ENCODE results near the gene OTUD6A.

OTUD6A gene

GRCh38 chrX:70022616-70023015, 39.6 kb upstream of the OTUD6A start:
- TF ChIP-seq GLIS3 (CRISPR knock-in tag; IDR thresholded peaks at IDR 0.05) (no peak), ZNF70 (CRISPR knock-in tag; IDR thresholded peaks at IDR 0.05) (no peak), TOX (CRISPR knock-in tag; IDR thresholded peaks at IDR 0.05; ENCODE audit: borderline replicate concordance) (no peak), ZFP3 (CRISPR knock-in tag; IDR thresholded peaks at IDR 0.05) (no peak), PPARA (CRISPR knock-in tag; IDR thresholded peaks at IDR 0.05; ENCODE audit: borderline replicate concordance) (no peak), POU6F1 (CRISPR knock-in tag; IDR thresholded peaks at IDR 0.05; ENCODE audit: borderline replicate concordance, low read depth) (no peak), CSDC2 (CRISPR knock-in tag; IDR thresholded peaks at IDR 0.05) (no peak), CSRNP3 (CRISPR knock-in tag; IDR thresholded peaks at IDR 0.05) (no peak), OSR1 (CRISPR knock-in tag; IDR thresholded peaks at IDR 0.05) (no peak)
- TF ChIP-seq, protein P1, sequence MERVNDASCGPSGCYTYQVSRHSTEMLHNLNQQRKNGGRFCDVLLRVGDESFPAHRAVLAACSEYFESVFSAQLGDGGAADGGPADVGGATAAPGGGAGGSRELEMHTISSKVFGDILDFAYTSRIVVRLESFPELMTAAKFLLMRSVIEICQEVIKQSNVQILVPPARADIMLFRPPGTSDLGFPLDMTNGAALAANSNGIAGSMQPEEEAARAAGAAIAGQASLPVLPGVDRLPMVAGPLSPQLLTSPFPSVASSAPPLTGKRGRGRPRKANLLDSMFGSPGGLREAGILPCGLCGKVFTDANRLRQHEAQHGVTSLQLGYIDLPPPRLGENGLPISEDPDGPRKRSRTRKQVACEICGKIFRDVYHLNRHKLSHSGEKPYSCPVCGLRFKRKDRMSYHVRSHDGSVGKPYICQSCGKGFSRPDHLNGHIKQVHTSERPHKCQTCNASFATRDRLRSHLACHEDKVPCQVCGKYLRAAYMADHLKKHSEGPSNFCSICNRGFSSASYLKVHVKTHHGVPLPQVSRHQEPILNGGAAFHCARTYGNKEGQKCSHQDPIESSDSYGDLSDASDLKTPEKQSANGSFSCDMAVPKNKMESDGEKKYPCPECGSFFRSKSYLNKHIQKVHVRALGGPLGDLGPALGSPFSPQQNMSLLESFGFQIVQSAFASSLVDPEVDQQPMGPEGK (CRISPR knock-in tag; IDR thresholded peaks at IDR 0.05; ENCODE audit: borderline replicate concordance) = no peak
- no peak for ATAC-seq

DNA sequence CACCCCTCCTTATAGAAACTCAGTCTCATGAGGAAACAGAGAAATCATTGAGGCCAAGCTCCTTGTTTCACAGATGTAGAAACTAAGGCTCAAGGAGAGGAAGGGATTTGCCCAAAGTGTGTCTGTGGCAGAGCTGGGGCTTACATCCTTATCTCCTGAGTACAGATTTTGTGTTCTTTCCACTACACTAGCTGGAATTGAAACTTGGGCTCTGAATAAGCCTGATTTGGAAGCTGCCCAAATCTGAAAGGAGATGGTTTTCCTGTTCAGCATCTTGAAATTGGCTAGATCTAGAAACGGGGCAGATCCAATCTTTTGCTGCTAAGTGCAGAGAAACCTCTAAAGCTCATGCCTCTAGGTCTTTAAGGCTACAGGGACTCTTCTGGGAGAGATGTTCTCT, 36.8 kb upstream of the OTUD6A start:
- no peak for ATAC-seq
- TF ChIP-seq ZNF565 (CRISPR knock-in tag; conservative IDR thresholded peaks at IDR 0.05; ENCODE audit: low read depth) = no peak
- TF ChIP-seq, protein P2, sequence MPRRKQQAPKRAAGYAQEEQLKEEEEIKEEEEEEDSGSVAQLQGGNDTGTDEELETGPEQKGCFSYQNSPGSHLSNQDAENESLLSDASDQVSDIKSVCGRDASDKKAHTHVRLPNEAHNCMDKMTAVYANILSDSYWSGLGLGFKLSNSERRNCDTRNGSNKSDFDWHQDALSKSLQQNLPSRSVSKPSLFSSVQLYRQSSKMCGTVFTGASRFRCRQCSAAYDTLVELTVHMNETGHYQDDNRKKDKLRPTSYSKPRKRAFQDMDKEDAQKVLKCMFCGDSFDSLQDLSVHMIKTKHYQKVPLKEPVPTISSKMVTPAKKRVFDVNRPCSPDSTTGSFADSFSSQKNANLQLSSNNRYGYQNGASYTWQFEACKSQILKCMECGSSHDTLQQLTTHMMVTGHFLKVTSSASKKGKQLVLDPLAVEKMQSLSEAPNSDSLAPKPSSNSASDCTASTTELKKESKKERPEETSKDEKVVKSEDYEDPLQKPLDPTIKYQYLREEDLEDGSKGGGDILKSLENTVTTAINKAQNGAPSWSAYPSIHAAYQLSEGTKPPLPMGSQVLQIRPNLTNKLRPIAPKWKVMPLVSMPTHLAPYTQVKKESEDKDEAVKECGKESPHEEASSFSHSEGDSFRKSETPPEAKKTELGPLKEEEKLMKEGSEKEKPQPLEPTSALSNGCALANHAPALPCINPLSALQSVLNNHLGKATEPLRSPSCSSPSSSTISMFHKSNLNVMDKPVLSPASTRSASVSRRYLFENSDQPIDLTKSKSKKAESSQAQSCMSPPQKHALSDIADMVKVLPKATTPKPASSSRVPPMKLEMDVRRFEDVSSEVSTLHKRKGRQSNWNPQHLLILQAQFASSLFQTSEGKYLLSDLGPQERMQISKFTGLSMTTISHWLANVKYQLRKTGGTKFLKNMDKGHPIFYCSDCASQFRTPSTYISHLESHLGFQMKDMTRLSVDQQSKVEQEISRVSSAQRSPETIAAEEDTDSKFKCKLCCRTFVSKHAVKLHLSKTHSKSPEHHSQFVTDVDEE (CRISPR knock-in tag; IDR thresholded peaks at IDR 0.05) = no peak
- no peak for TF ChIP-seq RARB (CRISPR knock-in tag; IDR thresholded peaks at IDR 0.05)
- TF ChIP-seq, protein P3, sequence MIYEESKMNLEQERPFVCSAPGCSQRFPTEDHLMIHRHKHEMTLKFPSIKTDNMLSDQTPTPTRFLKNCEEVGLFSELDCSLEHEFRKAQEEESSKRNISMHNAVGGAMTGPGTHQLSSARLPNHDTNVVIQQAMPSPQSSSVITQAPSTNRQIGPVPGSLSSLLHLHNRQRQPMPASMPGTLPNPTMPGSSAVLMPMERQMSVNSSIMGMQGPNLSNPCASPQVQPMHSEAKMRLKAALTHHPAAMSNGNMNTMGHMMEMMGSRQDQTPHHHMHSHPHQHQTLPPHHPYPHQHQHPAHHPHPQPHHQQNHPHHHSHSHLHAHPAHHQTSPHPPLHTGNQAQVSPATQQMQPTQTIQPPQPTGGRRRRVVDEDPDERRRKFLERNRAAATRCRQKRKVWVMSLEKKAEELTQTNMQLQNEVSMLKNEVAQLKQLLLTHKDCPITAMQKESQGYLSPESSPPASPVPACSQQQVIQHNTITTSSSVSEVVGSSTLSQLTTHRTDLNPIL (CRISPR knock-in tag; IDR thresholded peaks at IDR 0.05; ENCODE audit: low read depth) = no peak
- TF ChIP-seq ESRRG (CRISPR knock-in tag; IDR thresholded peaks at IDR 0.05) = no peak
- TF ChIP-seq CSDC2 (CRISPR knock-in tag; IDR thresholded peaks at IDR 0.05) = no peak
- no peak for TF ChIP-seq ZNF70 (CRISPR knock-in tag; IDR thresholded peaks at IDR 0.05)
- no peak for TF ChIP-seq ISL1 (CRISPR knock-in tag; IDR thresholded peaks at IDR 0.05)
- no peak for TF ChIP-seq PPARA (CRISPR knock-in tag; IDR thresholded peaks at IDR 0.05; ENCODE audit: borderline replicate concordance)

DNA sequence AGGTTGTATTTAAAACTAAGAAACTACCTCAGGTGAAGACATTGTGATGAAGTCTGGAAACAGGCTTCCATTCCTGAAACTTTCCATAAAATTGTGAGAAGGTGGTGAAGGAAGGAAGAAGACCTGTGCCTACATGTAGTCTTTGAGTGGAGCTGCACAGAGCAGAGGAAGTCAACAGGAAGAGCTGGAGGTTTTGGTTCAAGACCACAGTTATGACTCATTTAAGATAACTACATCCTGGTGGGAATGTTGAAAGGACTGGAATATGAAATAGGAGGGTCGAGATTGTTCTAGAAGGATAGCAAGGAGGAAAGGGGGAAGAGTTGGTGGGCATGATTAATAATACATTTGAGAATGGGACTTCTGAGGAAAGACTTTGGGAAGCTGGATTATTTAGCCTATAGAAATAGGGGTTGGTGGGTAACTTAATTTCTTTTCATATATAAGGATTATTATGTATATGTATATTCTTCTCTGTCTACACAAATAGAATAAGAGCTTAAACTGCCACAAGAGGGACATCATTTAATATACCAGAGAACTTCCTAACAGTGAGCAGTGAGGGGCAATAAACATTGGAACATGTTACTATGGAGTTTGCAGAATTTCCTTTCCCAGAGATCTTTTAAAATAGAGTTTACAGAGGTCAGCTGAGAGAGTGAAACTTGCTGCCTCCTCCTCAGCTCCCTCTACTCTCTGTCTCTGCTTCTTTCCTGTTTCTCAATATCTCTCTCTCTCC, 36.0 kb upstream of the OTUD6A start:
- ATAC-seq = no peak
- TF ChIP-seq ISL1 (CRISPR knock-in tag; IDR thresholded peaks at IDR 0.05) (no peak), ESRRG (CRISPR knock-in tag; IDR thresholded peaks at IDR 0.05) (no peak)

GRCh38 chrX:70026851-70027200, 35.4 kb upstream of the OTUD6A start:
- no peak for ATAC-seq
- TF ChIP-seq ZFP3 (CRISPR knock-in tag; IDR thresholded peaks at IDR 0.05) (no peak), ARNTL (CRISPR knock-in tag; IDR thresholded peaks at IDR 0.05; ENCODE audit: borderline replicate concordance, low read depth) (no peak), OSR1 (CRISPR knock-in tag; IDR thresholded peaks at IDR 0.05) (no peak), CSRNP3 (CRISPR knock-in tag; IDR thresholded peaks at IDR 0.05) (no peak), ZNF70 (CRISPR knock-in tag; IDR thresholded peaks at IDR 0.05) (no peak), ZFP30 (CRISPR knock-in tag; IDR thresholded peaks at IDR 0.05) (no peak), ZNF565 (CRISPR knock-in tag; conservative IDR thresholded peaks at IDR 0.05; ENCODE audit: low read depth) (no peak), TCF4 (CRISPR knock-in tag; IDR thresholded peaks at IDR 0.05; ENCODE audit: borderline replicate concordance) (no peak), ESRRG (CRISPR knock-in tag; IDR thresholded peaks at IDR 0.05) (no peak), SNAI2 (CRISPR knock-in tag; IDR thresholded peaks at IDR 0.05) (no peak)
- TF ChIP-seq, protein P2 (CRISPR knock-in tag; IDR thresholded peaks at IDR 0.05) = no peak
